Measurements from ENCODE around the gene CYB5R4.

GRCh38 chr6:83875843-83876242, 16.4 kb downstream of the CYB5R4 start:
- no peak for TF ChIP-seq CTCF (IDR thresholded peaks at IDR 0.05; ENCODE audit: poor library complexity)
- TF ChIP-seq EZH2 (IDR thresholded peaks at IDR 0.05; ENCODE audit: borderline replicate concordance), result no peak
- TF ChIP-seq EZH2phosphoT487 (IDR thresholded peaks at IDR 0.05; ENCODE audit: low read depth, severe bottlenecking, unreplicated experiment), result no peak

Measured in hepatocyte (in vitro differentiated cells).